Panc1 (cell line): ENCODE measurements around the gene ASPSCR1.

Experiments
- CTCF ChIP-seq: fragments of 450-650 bp; IDR thresholded peaks from 2 replicates; pipeline ENCODE4 v1.5.1; 2017; ENCODE audit warnings: mild to moderate bottlenecking
- POLR2AphosphoS5 ChIP-seq: IDR thresholded peaks from 2 replicates; pipeline ENCODE4 v1.6.1; 2012; ENCODE audit warnings: mild to moderate bottlenecking, low read depth, low read length, moderate library complexity
- REST ChIP-seq, 2 experiments: IDR thresholded peaks; 2 replicates each; pipeline ENCODE4 v1.6.1; 2011 to 2012; ENCODE audit warnings: low read depth in 2 of 2, control low read depth in 1 of 2, low read length in 1 of 2, mild to moderate bottlenecking in 1 of 2, moderate library complexity in 1 of 2; ENCODE audit not compliant: insufficient read depth in 1 of 2
- SIN3A ChIP-seq: IDR thresholded peaks from 2 replicates; pipeline ENCODE4 v1.6.1; 2012; ENCODE audit warnings: low read depth, mild to moderate bottlenecking, low read length, moderate library complexity, borderline replicate concordance; ENCODE audit not compliant: insufficient read depth
- TCF7L2 ChIP-seq: IDR thresholded peaks from 2 replicates; pipeline ENCODE4 v1.6.1; 2011; ENCODE audit warnings: mild to moderate bottlenecking, low read depth, low read length, inconsistent platforms

DNA sequence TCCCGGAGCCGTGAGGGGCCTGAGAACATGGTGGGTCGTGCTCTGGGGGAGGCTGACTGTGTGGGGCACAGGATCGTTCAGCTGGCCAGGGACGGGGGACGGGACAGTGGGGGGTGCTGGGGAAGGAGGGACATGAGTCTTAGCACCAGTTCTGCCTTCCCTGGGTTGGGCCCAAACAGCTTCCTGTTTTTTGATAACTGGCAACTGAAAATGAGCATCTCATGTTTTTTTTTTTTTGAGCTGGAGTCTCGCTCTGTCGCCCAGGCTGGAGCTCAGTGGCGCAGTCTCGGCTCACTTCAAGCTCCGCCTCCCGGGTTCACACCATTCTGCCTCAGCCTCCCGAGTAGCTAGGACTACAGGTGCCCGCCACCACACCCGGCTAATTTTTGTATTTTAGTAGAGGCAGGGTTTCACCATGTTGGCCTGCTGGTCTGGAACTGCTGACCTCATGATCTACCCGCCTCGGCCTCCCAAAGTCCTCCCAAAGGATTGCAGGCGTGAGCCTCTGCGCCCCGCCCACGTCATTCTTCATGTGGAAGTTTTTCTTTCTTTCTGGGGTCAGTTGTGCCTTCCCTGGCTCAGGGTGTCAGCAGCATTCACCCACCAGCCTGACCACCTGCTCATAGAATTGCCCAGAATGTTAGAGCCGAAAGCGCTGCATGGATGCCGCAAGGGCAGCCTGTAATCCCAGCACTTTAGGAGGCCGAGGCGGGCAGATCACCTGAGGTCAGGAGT, 6.4 kb downstream of the ASPSCR1 start:
- no peak for TF ChIP-seq CTCF
- no peak for TF ChIP-seq TCF7L2
- no peak for TF ChIP-seq POLR2AphosphoS5
- no peak for TF ChIP-seq REST (IDR thresholded peaks at IDR 0.05; ENCODE audit: insufficient read depth in 1 of 2, low read depth in 2 of 2, low read length in 1 of 2)
- TF ChIP-seq SIN3A, result no peak
